Lung (tissue), 12 donors: ENCODE measurements around the gene APRT. TPM values are rescaled to one million over a fixed set of nuclear protein-coding genes. Genes with fewer than 3 reads are reported as not detected.
A peak's percentile ranks its signal among the peaks of the same experiment; 100 is the strongest.
"Not testable (repeated sequence)": the region's sequence is repeated elsewhere in the genome, so short reads cannot be mapped to it uniquely, and the experiment has no call there.

Experiments used
- ATAC-seq: fragments of 200-7000 bp; cut with Tn5 transposase; one replicate; pipeline ENCODE4 v1.9.1; 2020; ENCODE audit warnings: moderate number of reproducible peaks; ENCODE audit not compliant: insufficient read depth, low FRiP score
- DNase-seq, 3 donors: peaks; one replicate each; pipeline ENCODE4 v3.0.0-alpha.2; 2013 to 2017
- H3K27ac ChIP-seq, 2 donors: one replicate each; pipeline ENCODE4 v1.5.1; 2013; ENCODE audit warnings: mild to moderate bottlenecking in 2 of 2, moderate library complexity in 2 of 2, control low read depth in 1 of 2, inconsistent platforms in 1 of 2, low read depth in 1 of 2, low read length in 1 of 2
- H3K27me3 ChIP-seq, 3 donors: one replicate each; pipeline ENCODE4 v1.5.1; 2013; ENCODE audit warnings: low read length in 2 of 3; ENCODE audit not compliant: control insufficient read depth in 3 of 3, insufficient read depth in 3 of 3
- H3K36me3 ChIP-seq, 4 donors: one replicate each; pipeline ENCODE4 v1.5.1; 2013; ENCODE audit warnings: low read length in 4 of 4, mild to moderate bottlenecking in 1 of 4, moderate library complexity in 1 of 4; ENCODE audit not compliant: control insufficient read depth in 4 of 4, insufficient read depth in 4 of 4
- H3K4me1 ChIP-seq, 5 donors: one replicate each; pipeline ENCODE4 v1.5.1; 2013; ENCODE audit warnings: low read length in 5 of 5, mild to moderate bottlenecking in 2 of 5, moderate library complexity in 1 of 5; ENCODE audit not compliant: control insufficient read depth in 5 of 5, insufficient read depth in 5 of 5
- H3K4me3 ChIP-seq: one replicate; pipeline ENCODE4 v1.5.1; 2013; ENCODE audit warnings: mild to moderate bottlenecking, control low read depth, moderate library complexity
- H3K9ac ChIP-seq, 2 donors: one replicate each; pipeline ENCODE4 v1.5.1; 2013; ENCODE audit warnings: low read length in 2 of 2, control low read depth in 1 of 2; ENCODE audit not compliant: insufficient read depth in 1 of 2
- H3K9me3 ChIP-seq, 4 donors: one replicate each; pipeline ENCODE4 v1.5.1; 2013; ENCODE audit warnings: low read length in 3 of 4, mild to moderate bottlenecking in 1 of 4, moderate library complexity in 1 of 4; ENCODE audit not compliant: control insufficient read depth in 4 of 4, insufficient read depth in 3 of 4
- CTCF ChIP-seq: IDR thresholded peaks from 2 replicates; pipeline ENCODE4 v1.5.1; 2012; ENCODE audit warnings: mild to moderate bottlenecking; ENCODE audit errors: control extremely low read depth, extremely low read depth
- WGBS, 2 donors: extraction: QIAGEN DNeasy Blood & Tissue Kit; methylation state at CpG; one replicate each; pipeline ENCODE4 v1.1.7; 2013; 5-methylcytosine and 5-hydroxymethylcytosine counted together
- polyA plus RNA-seq, 2 donors: library from polyadenylated mRNA; stranded (reverse); fragments of 200-250 nt; gene quantifications; one replicate each; pipeline ENCODE4 v1.2.1, GENCODE V29; 2013
- total RNA-seq, 2 donors: library from RNA; depleted of rRNA in 1 of 2; stranded (reverse); fragments of >200 nt in 1 of 2; gene quantifications; one replicate each; pipeline ENCODE4 v1.2.1, GENCODE V29; 2014 to 2021
- donor health status: control.
- donor health status: control.
- donor health status: Bipolar disorder and iron deficiency.
- donor health status: healthy.
- donor health status: DM: yes; HTN: yes; CAD: no.

APRT gene
- total and polyA plus RNA-seq, 4 donors = 44.2 to 260 (median 176) TPM

DNA sequence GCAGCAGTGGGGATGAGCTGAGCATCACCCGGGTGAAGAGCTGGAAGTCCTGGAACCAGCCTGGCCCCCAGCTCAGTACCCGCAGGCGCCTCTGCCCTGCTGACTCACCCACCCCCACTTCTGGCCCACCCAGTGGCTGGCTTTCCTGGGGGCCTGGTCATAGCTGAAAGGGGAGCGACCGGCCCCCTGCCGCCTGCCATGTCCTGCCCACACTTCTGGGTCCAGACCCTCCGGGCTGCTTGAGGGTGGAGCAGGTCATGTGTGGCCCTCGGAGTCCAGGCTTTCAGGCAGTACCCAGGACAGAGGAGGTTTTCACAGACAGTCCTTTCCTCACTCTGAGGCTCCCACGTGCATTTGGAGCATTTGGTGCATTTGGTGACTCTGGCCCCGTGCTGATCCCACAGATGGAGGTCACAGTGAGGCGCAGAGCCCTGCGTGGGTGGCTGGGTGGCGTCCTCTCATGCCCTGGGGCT lies 19.6 kb downstream of the APRT start:
- 48 to 60% methylated on average over 10 to 13 of the region's 13 CpGs for WGBS, 2 donors
- ATAC-seq = no peak
- Histone ChIP-seq H3K9ac (no peak overlapping the region), H3K36me3 (no peaks in the 10 kb centered on the region), H3K27ac (no peak overlapping the region), H3K9me3 (no peaks in the 10 kb centered on the region), H3K4me3 (no peak overlapping the region), H3K27me3 (peaks cover 0 to 3% (median 0%) of the 10 kb centered on the region in 3 donors), H3K4me1 (no peaks in the 10 kb centered on the region)
- DNase-seq = no peak
- no peak for TF ChIP-seq CTCF

- Histone ChIP-seq H3K4me3 (no peak overlapping the region), H3K27ac (peak overlapping the region in 1 of 2 donors; percentile 23), H3K9ac (no peak overlapping the region), H3K36me3 (no peaks in the 10 kb centered on the region), H3K4me1 (no peaks in the 10 kb centered on the region), H3K27me3 (peaks cover 0 to 3% (median 0%) of the 10 kb centered on the region in 3 donors), H3K9me3 (no peaks in the 10 kb centered on the region)
- 18 to 25% methylated on average over 24 of the region's 24 CpGs for WGBS, 2 donors
- ATAC-seq (no peak), DNase-seq (no peak)
- no peak for TF ChIP-seq CTCF
Measured at GRCh38 chr16:88790312-88791211, 21.2 kb downstream of the APRT start.

GRCh38 chr16:88789594-88789993 lies 22.1 kb downstream of the APRT start:
- WGBS, 2 donors = 55 to 56% methylated on average over 7 of the region's 7 CpGs
- no peak overlapping the region for H3K9ac ChIP-seq
- TF ChIP-seq CTCF = no peak
- no peak overlapping the region for H3K27ac ChIP-seq
- no peaks in the 10 kb centered on the region for H3K36me3 ChIP-seq
- H3K4me3 ChIP-seq = no peak overlapping the region
- ATAC-seq (no peak), DNase-seq (no peak)
- H3K27me3 ChIP-seq = peaks cover 0 to 3% (median 0%) of the 10 kb centered on the region in 3 donors
- no peaks in the 10 kb centered on the region for H3K9me3 ChIP-seq
- H3K4me1 ChIP-seq = no peaks in the 10 kb centered on the region

GRCh38 chr16:88788749-88789148 lies 23.0 kb downstream of the APRT start:
- H3K4me1 ChIP-seq, H3K4me3 ChIP-seq, H3K27me3 ChIP-seq, ATAC-seq, H3K9ac ChIP-seq, H3K36me3 ChIP-seq, H3K9me3 ChIP-seq, DNase-seq, H3K27ac ChIP-seq: not testable (repeated sequence)
- WGBS, 2 donors = 96 to 98% methylated on average over 8 of the region's 8 CpGs
